H9 (cell line): ENCODE results near the gene UNC80. TPM values are rescaled to one million over a fixed set of nuclear protein-coding genes. Genes with fewer than 3 reads are reported as not detected.

Experiments
- DNase-seq: peaks from one replicate; pipeline ENCODE4 v3.0.0-alpha.2; 2017
- H2AFZ ChIP-seq: one replicate; pipeline ENCODE4 v1.6.1; 2013; ENCODE audit warnings: mild to moderate bottlenecking, low read length, control low read depth, moderate library complexity
- H2AK5ac ChIP-seq: 2 replicates; pipeline ENCODE4 v1.6.1; 2013; ENCODE audit warnings: low read length, control low read depth, mixed read lengths; ENCODE audit not compliant: insufficient read length
- H2BK120ac ChIP-seq: one replicate; pipeline ENCODE4 v1.6.1; 2013; ENCODE audit warnings: low read depth, mild to moderate bottlenecking, low read length, control low read depth, inconsistent platforms; ENCODE audit not compliant: poor library complexity, severe bottlenecking
- H2BK12ac ChIP-seq: 2 replicates; pipeline ENCODE4 v1.6.1; 2013; ENCODE audit warnings: low read length, control low read depth, mixed read lengths, low read depth; ENCODE audit not compliant: insufficient read length
- H2BK15ac ChIP-seq: 2 replicates; pipeline ENCODE4 v1.6.1; 2013; ENCODE audit warnings: low read depth, low read length, control low read depth
- H2BK20ac ChIP-seq: one replicate; pipeline ENCODE4 v1.6.1; 2013; ENCODE audit warnings: low read depth, mild to moderate bottlenecking, low read length, control low read depth, inconsistent platforms; ENCODE audit not compliant: poor library complexity, severe bottlenecking
- H2BK5ac ChIP-seq: 2 replicates; pipeline ENCODE4 v1.6.1; 2013; ENCODE audit warnings: low read length, control low read depth, mixed read lengths; ENCODE audit not compliant: insufficient read length
- H3K14ac ChIP-seq: 2 replicates; pipeline ENCODE4 v1.6.1; 2013; ENCODE audit warnings: low read length, control low read depth; ENCODE audit not compliant: insufficient read depth
- H3K18ac ChIP-seq: 2 replicates; pipeline ENCODE4 v1.6.1; 2013; ENCODE audit warnings: low read depth, mild to moderate bottlenecking, mixed read lengths, low read length, control low read depth; ENCODE audit not compliant: insufficient read length
- H3K23ac ChIP-seq: 2 replicates; pipeline ENCODE4 v1.6.1; 2013; ENCODE audit warnings: low read length, control low read depth, mixed read lengths, low read depth; ENCODE audit not compliant: insufficient read length
- H3K23me2 ChIP-seq: 2 replicates; pipeline ENCODE4 v1.6.1; 2013; ENCODE audit warnings: low read depth, mild to moderate bottlenecking, mixed read lengths, low read length, control low read depth; ENCODE audit not compliant: insufficient read length, poor library complexity, severe bottlenecking
- H3K27ac ChIP-seq: 2 replicates; pipeline ENCODE4 v1.5.1; 2013; ENCODE audit warnings: low read length, control low read depth, mixed read lengths, low read depth; ENCODE audit not compliant: insufficient read length
- H3K27me3 ChIP-seq: 2 replicates; pipeline ENCODE4 v1.6.1; 2013; ENCODE audit warnings: low read length, control low read depth, inconsistent platforms; ENCODE audit not compliant: insufficient read depth
- H3K4ac ChIP-seq: 2 replicates; pipeline ENCODE4 v1.6.1; 2013; ENCODE audit warnings: low read depth, mild to moderate bottlenecking, control low read depth, inconsistent platforms, low read length, moderate library complexity
- H3K4me1 ChIP-seq: 2 replicates; pipeline ENCODE4 v1.6.1; 2013; ENCODE audit warnings: low read length, control low read depth, inconsistent platforms; ENCODE audit not compliant: insufficient read depth
- H3K4me2 ChIP-seq: 2 replicates; pipeline ENCODE4 v1.6.1; 2013; ENCODE audit warnings: low read length, control low read depth, mixed read lengths; ENCODE audit not compliant: insufficient read length, insufficient read depth
- H3K56ac ChIP-seq: 2 replicates; pipeline ENCODE4 v1.6.1; 2013; ENCODE audit warnings: low read depth, mild to moderate bottlenecking, mixed read lengths, low read length, control low read depth; ENCODE audit not compliant: insufficient read length
- H3K79me1 ChIP-seq: 2 replicates; pipeline ENCODE4 v1.6.1; 2013; ENCODE audit warnings: low read depth, mild to moderate bottlenecking, moderate library complexity, low read length, control low read depth, inconsistent platforms; ENCODE audit not compliant: insufficient read depth, poor library complexity, severe bottlenecking
- H3K79me2 ChIP-seq: 2 replicates; pipeline ENCODE4 v1.6.1; 2013; ENCODE audit warnings: low read length, control low read depth, inconsistent platforms; ENCODE audit not compliant: insufficient read depth
- H3K9ac ChIP-seq: 2 replicates; pipeline ENCODE4 v1.6.1; 2013; ENCODE audit warnings: low read length, control low read depth, mixed read lengths; ENCODE audit not compliant: insufficient read length; ENCODE audit errors: extremely low read depth
- H3K9me3 ChIP-seq: one replicate; pipeline ENCODE4 v1.6.1; 2013; ENCODE audit warnings: low read depth, low read length, inconsistent platforms; ENCODE audit not compliant: control insufficient read depth
- H3T11ph ChIP-seq: one replicate; pipeline ENCODE4 v1.6.1; 2013; ENCODE audit warnings: mild to moderate bottlenecking, low read length, control low read depth, inconsistent platforms
- H4K20me1 ChIP-seq: one replicate; pipeline ENCODE4 v1.6.1; 2013; ENCODE audit not compliant: control insufficient read depth, insufficient read length, insufficient read depth
- H4K5ac ChIP-seq: 2 replicates; pipeline ENCODE4 v1.6.1; 2013; ENCODE audit warnings: low read depth, mild to moderate bottlenecking, mixed read lengths, low read length, control low read depth; ENCODE audit not compliant: insufficient read length
- H4K8ac ChIP-seq: replicated peaks from 2 replicates; pipeline ENCODE4 v1.6.1; 2013; ENCODE audit warnings: low read length, control low read depth, mixed read lengths, low read depth; ENCODE audit not compliant: insufficient read length
- H4K91ac ChIP-seq: 2 replicates; pipeline ENCODE4 v1.6.1; 2013; ENCODE audit warnings: low read depth, mild to moderate bottlenecking, moderate library complexity, mixed read lengths, low read length, control low read depth; ENCODE audit not compliant: insufficient read length
- H3K27ac Mint-ChIP-seq, 3 experiments: 2 replicates in 2 of 3; 3 replicates in 1 of 3; pipeline ENCODE4 v1.8.0; 2020 to 2021; ENCODE audit warnings: mixed read lengths in 3 of 3, mild to moderate bottlenecking in 1 of 3, moderate library complexity in 1 of 3
- H3K27me3 Mint-ChIP-seq: 2 replicates; pipeline ENCODE4 v1.8.0; 2021; ENCODE audit warnings: low read depth, mild to moderate bottlenecking, moderate library complexity, mixed read lengths
- H3K36me3 Mint-ChIP-seq, 3 experiments: 2 replicates in 2 of 3; 3 replicates in 1 of 3; pipeline ENCODE4 v1.8.0; 2020 to 2021; ENCODE audit warnings: low read depth in 3 of 3, mixed read lengths in 3 of 3; ENCODE audit not compliant: insufficient read depth in 1 of 3
- H3K4me1 Mint-ChIP-seq, 2 experiments: 2 replicates each; pipeline ENCODE4 v1.8.0; 2020; ENCODE audit warnings: mixed read lengths in 2 of 2
- H3K4me3 Mint-ChIP-seq, 2 experiments: 2 replicates in 1 of 2; 3 replicates in 1 of 2; pipeline ENCODE4 v1.8.0; 2020 to 2021; ENCODE audit warnings: mild to moderate bottlenecking in 2 of 2, mixed read lengths in 2 of 2, moderate library complexity in 1 of 2
- H3K9me3 Mint-ChIP-seq, 2 experiments: 2 replicates in 1 of 2; 3 replicates in 1 of 2; pipeline ENCODE4 v1.8.0; 2020; ENCODE audit warnings: mild to moderate bottlenecking in 2 of 2, mixed read lengths in 2 of 2, moderate library complexity in 1 of 2
- WGBS: extraction: QIAGEN DNeasy Blood & Tissue Kit; methylation state at CpG from one replicate; pipeline ENCODE4 v1.1.7; 2013; ENCODE audit warnings: missing lambda C conversion rate, low lambda C conversion rate, mixed read lengths; ENCODE audit not compliant: insufficient read length; ENCODE audit errors: extremely low coverage; 5-methylcytosine and 5-hydroxymethylcytosine counted together
- total RNA-seq: library from RNA; stranded (reverse); gene quantifications from 2 replicates; pipeline ENCODE4 v1.2.1, GENCODE V29; 2021
- TF ChIP-seq, protein P1 (sequence below): fragments of 200-600 bp; sonication (generic); conservative IDR thresholded peaks from 3 replicates; pipeline ENCODE4 v1.8.0; 2021; ENCODE audit warnings: antibody characterized with exemption, mild to moderate bottlenecking

The UNC80 gene
- total RNA-seq, 1 experiment from 2014 or later, result 0.52 TPM

DNA sequence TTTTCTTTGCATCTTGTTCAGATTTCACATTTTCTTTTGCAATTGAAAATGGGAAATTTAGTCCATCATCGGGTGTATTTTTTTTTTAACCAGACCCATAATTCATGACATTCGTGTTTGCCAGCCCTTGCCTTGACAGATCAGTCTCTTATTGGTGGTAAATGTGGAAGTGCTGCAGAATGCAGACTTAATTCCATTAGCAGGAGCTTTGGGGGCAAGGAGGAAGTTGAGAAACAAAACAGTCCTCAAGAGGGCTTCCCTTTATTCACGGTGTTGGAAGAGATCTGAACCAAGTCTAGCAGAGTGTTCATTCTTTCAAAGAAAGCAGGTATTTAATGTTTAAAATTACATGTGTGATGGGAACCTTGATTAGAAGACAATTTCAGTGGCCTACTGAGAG lies 214.2 kb downstream of the UNC80 start:
- H3K4ac ChIP-seq, result no peak overlapping the region
- H3K14ac ChIP-seq, result no peak overlapping the region
- H3K4me1 Mint-ChIP-seq, result no peaks in the 10 kb centered on the region
- H3K27ac Mint-ChIP-seq, result no peak overlapping the region
- no peak overlapping the region for H3K23ac ChIP-seq
- no peaks in the 10 kb centered on the region for H3K79me2 ChIP-seq
- H3K9me3 ChIP-seq, result no peaks in the 10 kb centered on the region
- H2BK120ac ChIP-seq, result no peak overlapping the region
- H3K27ac ChIP-seq, result no peak overlapping the region
- no peaks in the 10 kb centered on the region for H4K20me1 ChIP-seq
- H3K9ac ChIP-seq, result no peak overlapping the region
- H3K27me3 Mint-ChIP-seq, result peaks cover 2% of the 10 kb centered on the region
- H2BK20ac ChIP-seq, result no peak overlapping the region
- TF ChIP-seq, protein P1, sequence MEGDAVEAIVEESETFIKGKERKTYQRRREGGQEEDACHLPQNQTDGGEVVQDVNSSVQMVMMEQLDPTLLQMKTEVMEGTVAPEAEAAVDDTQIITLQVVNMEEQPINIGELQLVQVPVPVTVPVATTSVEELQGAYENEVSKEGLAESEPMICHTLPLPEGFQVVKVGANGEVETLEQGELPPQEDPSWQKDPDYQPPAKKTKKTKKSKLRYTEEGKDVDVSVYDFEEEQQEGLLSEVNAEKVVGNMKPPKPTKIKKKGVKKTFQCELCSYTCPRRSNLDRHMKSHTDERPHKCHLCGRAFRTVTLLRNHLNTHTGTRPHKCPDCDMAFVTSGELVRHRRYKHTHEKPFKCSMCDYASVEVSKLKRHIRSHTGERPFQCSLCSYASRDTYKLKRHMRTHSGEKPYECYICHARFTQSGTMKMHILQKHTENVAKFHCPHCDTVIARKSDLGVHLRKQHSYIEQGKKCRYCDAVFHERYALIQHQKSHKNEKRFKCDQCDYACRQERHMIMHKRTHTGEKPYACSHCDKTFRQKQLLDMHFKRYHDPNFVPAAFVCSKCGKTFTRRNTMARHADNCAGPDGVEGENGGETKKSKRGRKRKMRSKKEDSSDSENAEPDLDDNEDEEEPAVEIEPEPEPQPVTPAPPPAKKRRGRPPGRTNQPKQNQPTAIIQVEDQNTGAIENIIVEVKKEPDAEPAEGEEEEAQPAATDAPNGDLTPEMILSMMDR, result no peak
- H3K36me3 Mint-ChIP-seq, result no peaks in the 10 kb centered on the region
- no peak overlapping the region for H4K5ac ChIP-seq
- no peak overlapping the region for H2BK12ac ChIP-seq
- no peak overlapping the region for H2AFZ ChIP-seq
- H4K91ac ChIP-seq, result no peak overlapping the region
- H4K8ac ChIP-seq, result no peak overlapping the region
- H2AK5ac ChIP-seq, result no peak overlapping the region
- no peak overlapping the region for H3K4me3 Mint-ChIP-seq
- no peak for DNase-seq
- no peak overlapping the region for H2BK5ac ChIP-seq
- no peak overlapping the region for H3K18ac ChIP-seq
- no peaks in the 10 kb centered on the region for H3K9me3 Mint-ChIP-seq
- WGBS, result no CpG with 5 or more reads among the region's 3 CpGs
- H3K23me2 ChIP-seq, result no peaks in the 10 kb centered on the region
- H3K27me3 ChIP-seq, result no peaks in the 10 kb centered on the region
- no peak overlapping the region for H3T11ph ChIP-seq
- H2BK15ac ChIP-seq, result no peak overlapping the region
- H3K56ac ChIP-seq, result no peak overlapping the region
- no peaks in the 10 kb centered on the region for H3K79me1 ChIP-seq
- no peak overlapping the region for H3K4me2 ChIP-seq
- no peaks in the 10 kb centered on the region for H3K4me1 ChIP-seq
